ENCODE measurements around the gene SH3GL2. TPM values are rescaled to one million over a fixed set of nuclear protein-coding genes. Genes with fewer than 3 reads are reported as not detected.

Gene SH3GL2
- total RNA-seq, 4 donors from 2014 or later: 0.17 TPM; not detected in 3

DNA sequence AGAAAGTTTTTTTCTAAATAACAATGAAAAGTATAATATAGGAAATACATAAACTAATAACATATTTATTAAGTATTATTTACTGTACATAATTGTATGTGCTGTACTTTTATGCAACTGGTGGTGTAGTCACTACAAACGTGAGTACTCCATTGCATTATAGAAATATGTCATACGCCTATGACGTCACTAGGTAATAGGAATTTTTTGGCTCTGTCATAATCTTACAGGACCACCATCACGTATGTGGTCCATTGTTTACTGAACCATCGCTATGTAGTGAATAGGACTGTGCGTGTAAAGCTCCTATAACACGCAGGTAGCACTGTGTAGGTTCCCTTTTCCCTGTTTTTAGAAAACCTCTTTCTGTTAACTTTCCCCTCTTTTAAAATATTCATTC lies 255.0 kb downstream of the SH3GL2 start:
- TF ChIP-seq, protein P1, sequence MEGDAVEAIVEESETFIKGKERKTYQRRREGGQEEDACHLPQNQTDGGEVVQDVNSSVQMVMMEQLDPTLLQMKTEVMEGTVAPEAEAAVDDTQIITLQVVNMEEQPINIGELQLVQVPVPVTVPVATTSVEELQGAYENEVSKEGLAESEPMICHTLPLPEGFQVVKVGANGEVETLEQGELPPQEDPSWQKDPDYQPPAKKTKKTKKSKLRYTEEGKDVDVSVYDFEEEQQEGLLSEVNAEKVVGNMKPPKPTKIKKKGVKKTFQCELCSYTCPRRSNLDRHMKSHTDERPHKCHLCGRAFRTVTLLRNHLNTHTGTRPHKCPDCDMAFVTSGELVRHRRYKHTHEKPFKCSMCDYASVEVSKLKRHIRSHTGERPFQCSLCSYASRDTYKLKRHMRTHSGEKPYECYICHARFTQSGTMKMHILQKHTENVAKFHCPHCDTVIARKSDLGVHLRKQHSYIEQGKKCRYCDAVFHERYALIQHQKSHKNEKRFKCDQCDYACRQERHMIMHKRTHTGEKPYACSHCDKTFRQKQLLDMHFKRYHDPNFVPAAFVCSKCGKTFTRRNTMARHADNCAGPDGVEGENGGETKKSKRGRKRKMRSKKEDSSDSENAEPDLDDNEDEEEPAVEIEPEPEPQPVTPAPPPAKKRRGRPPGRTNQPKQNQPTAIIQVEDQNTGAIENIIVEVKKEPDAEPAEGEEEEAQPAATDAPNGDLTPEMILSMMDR (IDR thresholded peaks at IDR 0.05; ENCODE audit: low read depth): no peak

DNA sequence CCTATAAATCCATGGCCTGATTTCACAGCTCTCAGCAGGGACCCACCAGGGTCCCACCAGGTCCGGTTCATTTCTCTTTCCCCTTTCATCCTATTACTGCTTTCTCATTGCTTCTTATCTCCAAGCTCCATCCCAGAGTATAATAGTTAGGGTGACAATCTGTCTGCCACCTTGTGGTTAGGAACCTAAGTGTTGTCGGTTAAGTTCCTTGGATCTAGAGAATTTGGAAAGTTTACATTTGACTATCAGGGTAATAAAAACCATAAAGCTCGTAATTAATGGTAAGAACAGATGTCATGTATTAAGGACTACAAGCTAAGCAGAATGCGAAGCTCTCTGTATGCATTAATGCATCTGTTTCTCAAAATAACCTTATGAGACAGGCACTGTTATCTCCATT lies 259.1 kb downstream of the SH3GL2 start:
- TF ChIP-seq, protein P1 (IDR thresholded peaks at IDR 0.05; ENCODE audit: low read depth): no peak

DNA sequence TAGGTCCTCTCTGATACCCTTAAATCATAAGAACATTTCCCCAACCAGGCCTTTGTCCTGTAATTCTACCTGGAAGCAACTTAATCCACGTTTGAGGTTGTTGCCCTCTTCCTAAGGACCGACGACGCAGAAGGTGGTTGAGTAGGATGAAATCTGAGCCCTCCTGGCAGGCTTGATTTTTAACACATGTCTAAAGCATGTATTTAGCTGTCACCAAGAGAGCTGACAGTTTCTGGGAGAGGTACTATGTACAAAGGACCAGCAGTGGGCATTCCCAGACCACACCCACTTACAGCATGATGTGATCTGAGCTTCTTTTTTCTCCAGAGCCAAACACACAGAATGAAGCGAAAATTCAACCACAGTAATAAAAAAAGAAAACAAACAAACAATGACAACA lies 260.9 kb downstream of the SH3GL2 start:
- TF ChIP-seq, protein P1 (IDR thresholded peaks at IDR 0.05; ENCODE audit: low read depth): no peak

DNA sequence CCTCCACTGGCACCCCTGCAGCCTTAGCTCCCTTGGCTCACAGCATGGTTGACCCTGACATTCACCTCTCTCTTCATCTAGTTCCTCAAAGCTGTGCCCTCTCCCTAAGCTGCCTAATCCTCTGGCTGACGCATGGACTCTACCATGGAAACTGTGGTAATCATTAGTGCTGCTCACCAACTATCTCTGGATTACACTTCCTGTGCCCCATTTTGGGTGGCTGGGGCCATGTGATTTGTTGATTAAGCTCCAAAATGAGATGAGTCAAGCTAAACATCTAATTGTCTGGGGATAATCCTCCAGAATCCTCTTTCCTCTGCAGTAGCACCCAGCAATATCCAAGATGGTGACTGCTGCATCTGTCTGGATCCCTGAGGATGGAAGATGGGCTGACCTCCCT lies 264.4 kb downstream of the SH3GL2 start:
- TF ChIP-seq, protein P1 (IDR thresholded peaks at IDR 0.05; ENCODE audit: low read depth): no peak

All from subcutaneous adipose tissue (tissue), 4 donors.